ENCODE results near the gene AGXT.

Gene AGXT

GRCh38 chr2:240917009-240917683, 48.5 kb downstream of the AGXT start:
- DNase-seq, result no peak

GRCh38 chr2:240917684-240918257, 49.1 kb downstream of the AGXT start:
- DNase-seq, result no peak

- DNase-seq, result no peak
Observed at GRCh38 chr2:240918258-240919091, 49.9 kb downstream of the AGXT start.

- no peak for DNase-seq
Observed at GRCh38 chr2:240919161-240919781, 50.6 kb downstream of the AGXT start.

GRCh38 chr2:240919786-240920782, 51.5 kb downstream of the AGXT start:
- DNase-seq, result no peak

GRCh38 chr2:240920783-240921231, 52.2 kb downstream of the AGXT start:
- no peak for DNase-seq

- DNase-seq, result no peak
Observed at GRCh38 chr2:240921311-240921994, 52.8 kb downstream of the AGXT start.

GRCh38 chr2:240921995-240922244, 53.3 kb downstream of the AGXT start:
- no peak for DNase-seq

GRCh38 chr2:240922245-240922981, 53.8 kb downstream of the AGXT start:
- no peak for DNase-seq

- no peak for DNase-seq
Observed at GRCh38 chr2:240922982-240923537, 54.4 kb downstream of the AGXT start.

GRCh38 chr2:240925191-240925567, 56.6 kb downstream of the AGXT start:
- DNase-seq, result no peak

GRCh38 chr2:240925568-240926515, 57.2 kb downstream of the AGXT start:
- no peak for DNase-seq

GRCh38 chr2:240926516-240927389, 58.1 kb downstream of the AGXT start:
- no peak for DNase-seq

GRCh38 chr2:240927390-240927781, 58.8 kb downstream of the AGXT start:
- no peak for DNase-seq

GRCh38 chr2:240928476-240929363, 60.1 kb downstream of the AGXT start:
- DNase-seq, result no peak

GRCh38 chr2:240929364-240930095, 60.9 kb downstream of the AGXT start:
- no peak for DNase-seq
